GM23338 (cell line): Measurements from ENCODE around the gene INS. TPM values are rescaled to one million over a fixed set of nuclear protein-coding genes. Genes with fewer than 3 reads are reported as not detected.

Experiments used
- ATAC-seq: fragments of 200-7000 bp; cut with Tn5 transposase; 3 replicates; pipeline ENCODE4 v1.9.1; 2020
- DNase-seq: peaks from one replicate; pipeline ENCODE4 v3.0.0-alpha.2; 2015; ENCODE audit warnings: low spot score
- H2AFZ ChIP-seq: fragments of 200-600 bp; sonication (generic); 2 replicates; pipeline ENCODE4 v1.8.0; 2016; ENCODE audit warnings: antibody characterized with exemption, mild to moderate bottlenecking, moderate library complexity
- H3F3A ChIP-seq: fragments of 200-600 bp; sonication (generic); replicated peaks from 2 replicates; pipeline ENCODE4 v1.8.0; 2017; ENCODE audit warnings: antibody characterized with exemption, mixed run types, low read depth
- H3K27ac ChIP-seq: fragments of 200-600 bp; sonication (generic); 2 replicates; pipeline ENCODE4 v1.6.1; 2016; ENCODE audit warnings: low read depth
- H3K27me3 ChIP-seq: fragments of 200-600 bp; sonication (generic); 2 replicates; pipeline ENCODE4 v1.8.0; 2016; ENCODE audit warnings: mild to moderate bottlenecking, mixed run types, moderate library complexity; ENCODE audit not compliant: insufficient read depth
- H3K36me3 ChIP-seq: fragments of 200-600 bp; sonication (generic); 2 replicates; pipeline ENCODE4 v1.8.0; 2016; ENCODE audit warnings: mild to moderate bottlenecking; ENCODE audit not compliant: insufficient read depth
- H3K4me1 ChIP-seq: fragments of 200-600 bp; sonication (generic); 2 replicates; pipeline ENCODE4 v1.8.0; 2016; ENCODE audit warnings: mild to moderate bottlenecking, moderate library complexity; ENCODE audit not compliant: insufficient read depth
- H3K4me2 ChIP-seq: fragments of 200-600 bp; sonication (generic); 2 replicates; pipeline ENCODE4 v1.7.1; 2017; ENCODE audit warnings: mixed run types
- H3K4me3 ChIP-seq: fragments of 200-600 bp; sonication (generic); 2 replicates; pipeline ENCODE4 v1.6.1; 2016; ENCODE audit warnings: mixed run types
- H3K79me2 ChIP-seq: fragments of 200-600 bp; sonication (generic); replicated peaks from 2 replicates; pipeline ENCODE4 v1.8.0; 2017; ENCODE audit warnings: mild to moderate bottlenecking; ENCODE audit not compliant: insufficient read depth
- H3K9me2 ChIP-seq: fragments of 200-600 bp; sonication (generic); 2 replicates; pipeline ENCODE4 v1.8.0; 2017; ENCODE audit not compliant: insufficient read depth
- H4K20me1 ChIP-seq: fragments of 200-600 bp; sonication (generic); replicated peaks from 2 replicates; pipeline ENCODE4 v1.8.0; 2017; ENCODE audit warnings: mild to moderate bottlenecking; ENCODE audit not compliant: insufficient read depth
- H3K27ac Mint-ChIP-seq: 2 replicates; pipeline ENCODE4 v1.8.0; 2020; ENCODE audit warnings: inconsistent platforms, mild to moderate bottlenecking, moderate library complexity, mixed read lengths
- H3K27me3 Mint-ChIP-seq: 3 replicates; pipeline ENCODE4 v1.8.0; 2022; ENCODE audit warnings: low read depth, mild to moderate bottlenecking, moderate library complexity, mixed read lengths, inconsistent platforms; ENCODE audit not compliant: insufficient read depth, poor library complexity
- H3K36me3 Mint-ChIP-seq: 3 replicates; pipeline ENCODE4 v1.8.0; 2021; ENCODE audit warnings: low read depth, mild to moderate bottlenecking, inconsistent platforms, moderate library complexity, mixed read lengths
- H3K4me1 Mint-ChIP-seq: 3 replicates; pipeline ENCODE4 v1.8.0; 2020; ENCODE audit warnings: mild to moderate bottlenecking, inconsistent platforms, mixed read lengths
- H3K4me3 Mint-ChIP-seq: 3 replicates; pipeline ENCODE4 v1.8.0; 2021; ENCODE audit warnings: moderate library complexity, mild to moderate bottlenecking, inconsistent platforms, mixed read lengths
- H3K9me3 Mint-ChIP-seq: 3 replicates; pipeline ENCODE4 v1.8.0; 2020; ENCODE audit warnings: moderate library complexity, mild to moderate bottlenecking, inconsistent platforms, mixed read lengths
- CREB1 ChIP-seq: fragments of 250-450 bp; sonication (Bioruptor Pico); IDR thresholded peaks from 2 replicates; pipeline ENCODE4 v1.5.0; 2020; ENCODE audit warnings: low read depth, mild to moderate bottlenecking, moderate library complexity
- EZH2 ChIP-seq: fragments of 200-600 bp; sonication (generic); IDR thresholded peaks from one replicate; pipeline ENCODE4 v1.8.0; 2017; ENCODE audit warnings: antibody characterized with exemption, mild to moderate bottlenecking, low read depth; ENCODE audit not compliant: unreplicated experiment
- JUNB ChIP-seq: IDR thresholded peaks from one replicate; pipeline ENCODE4 v1.6.1; 2016; ENCODE audit warnings: antibody characterized with exemption; ENCODE audit not compliant: unreplicated experiment
- NANOG ChIP-seq: IDR thresholded peaks from 2 replicates; pipeline ENCODE4 v1.6.1; 2016; ENCODE audit warnings: antibody characterized with exemption, borderline replicate concordance
- STAT1 ChIP-seq: IDR thresholded peaks from one replicate; pipeline ENCODE4 v1.6.1; 2016; ENCODE audit warnings: antibody characterized with exemption; ENCODE audit not compliant: unreplicated experiment
- ZNF114 ChIP-seq: fragments of 250-450 bp; sonication (Bioruptor Pico); IDR thresholded peaks from 2 replicates; pipeline ENCODE4 v1.5.0; 2020; ENCODE audit warnings: mild to moderate bottlenecking, moderate library complexity
- ZNF331 ChIP-seq: fragments of 250-450 bp; sonication (Bioruptor Pico); IDR thresholded peaks from 2 replicates; pipeline ENCODE4 v1.5.0; 2020; ENCODE audit warnings: low read depth, mild to moderate bottlenecking, moderate library complexity
- polyA plus RNA-seq: library from polyadenylated mRNA; unstranded; fragments of >200 nt; fragmentation: Nextera tagmentation; extraction: Ambion mirVana; gene quantifications from 2 replicates; pipeline ENCODE4 v1.2.1, GENCODE V29; 2016
- total RNA-seq: library from RNA; depleted of rRNA; stranded (reverse); fragments of >200 nt; shearing (Covaris generic); gene quantifications from 2 replicates; pipeline ENCODE4 v1.2.3, GENCODE V29; 2014
- TF ChIP-seq, protein P1 (sequence below), 2 experiments: fragments of 200-600 bp in 1 of 2; sonication (generic) in 1 of 2; conservative IDR thresholded peaks; 2 replicates each; pipeline versions ENCODE4 v1.5.1 to v1.6.1; 2016 to 2017; ENCODE audit warnings: antibody characterized with exemption in 2 of 2, low read depth in 2 of 2, mild to moderate bottlenecking in 2 of 2, moderate library complexity in 1 of 2
- TF ChIP-seq, protein P2 (sequence below): IDR thresholded peaks from 2 replicates; pipeline ENCODE4 v1.6.1; 2016; ENCODE audit warnings: antibody characterized with exemption

INS gene
- total and polyA plus RNA-seq, 2 experiments from 2014 or later: not detected

DNA sequence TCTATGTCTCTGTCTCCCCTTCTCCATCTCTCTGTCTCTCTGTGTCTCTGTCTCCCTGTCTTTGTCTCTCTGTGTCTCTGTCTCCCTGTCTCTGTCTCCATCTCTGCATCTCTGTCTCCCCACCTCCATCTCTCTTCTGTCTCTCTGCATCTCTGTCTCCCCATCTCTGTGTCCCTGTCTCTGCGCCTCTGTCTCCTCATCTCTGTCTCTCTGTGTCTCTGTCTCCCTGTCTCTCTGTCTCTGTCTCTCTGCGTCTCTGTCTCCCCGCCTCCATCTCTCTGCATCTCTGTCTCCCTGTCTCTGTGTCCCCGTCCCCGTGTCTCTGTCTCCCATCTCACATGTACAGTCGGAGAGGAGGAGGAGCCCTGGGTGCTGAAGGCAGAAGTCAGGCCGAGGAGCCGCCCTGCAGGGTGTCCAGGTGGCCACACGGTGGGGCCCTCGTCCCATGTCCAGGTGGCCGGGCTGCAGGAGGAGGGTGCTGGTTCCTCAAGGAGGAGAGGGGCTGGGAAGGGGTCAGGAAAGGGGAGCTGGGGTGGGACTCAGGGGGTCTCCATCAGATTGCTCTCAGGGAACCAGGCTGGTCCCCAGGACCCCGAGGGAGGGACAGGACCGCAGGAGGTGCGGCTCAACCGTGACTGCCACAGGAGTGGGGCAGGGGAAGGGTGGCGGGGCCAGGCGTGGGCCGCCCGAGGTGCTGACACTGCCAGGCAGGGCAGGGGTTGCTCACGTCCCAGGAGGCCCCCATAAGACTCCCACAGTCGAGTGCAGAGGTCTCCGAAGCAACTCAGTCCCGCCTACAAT, 36.2 kb upstream of the INS start:
- Histone ChIP-seq H3K4me1 (no peaks in the 10 kb centered on the region), H3K4me2 (no peak overlapping the region), H3K27me3 (no peaks in the 10 kb centered on the region), H3K9me2 (no peaks in the 10 kb centered on the region), H3K27ac (no peak overlapping the region), H3K79me2 (no peaks in the 10 kb centered on the region), H4K20me1 (no peaks in the 10 kb centered on the region), H2AFZ (0 out of 2 replicates have a peak overlapping the region, but pooled peaks have one; percentile 32), H3K36me3 (no peaks in the 10 kb centered on the region), H3K4me3 (no peak overlapping the region), H3F3A (no peaks in the 10 kb centered on the region)
- Mint-ChIP-seq H3K4me1 (no peaks in the 10 kb centered on the region), H3K27me3 (peaks cover 13% of the 10 kb centered on the region), H3K4me3 (no peak overlapping the region), H3K36me3 (no peaks in the 10 kb centered on the region), H3K27ac (no peak overlapping the region), H3K9me3 (no peaks in the 10 kb centered on the region; the same call in 2 of the 3 replicates)
- peak; percentile 87 for ATAC-seq
- DNase-seq: peak; percentile 90
- TF ChIP-seq CREB1 (CRISPR knock-in tag) (no peak), STAT1 (no peak), ZNF114 (CRISPR knock-in tag) (no peak), JUNB (no peak), ZNF331 (CRISPR knock-in tag) (no peak), EZH2 (no peak), NANOG (no peak)
- TF ChIP-seq, protein P1, sequence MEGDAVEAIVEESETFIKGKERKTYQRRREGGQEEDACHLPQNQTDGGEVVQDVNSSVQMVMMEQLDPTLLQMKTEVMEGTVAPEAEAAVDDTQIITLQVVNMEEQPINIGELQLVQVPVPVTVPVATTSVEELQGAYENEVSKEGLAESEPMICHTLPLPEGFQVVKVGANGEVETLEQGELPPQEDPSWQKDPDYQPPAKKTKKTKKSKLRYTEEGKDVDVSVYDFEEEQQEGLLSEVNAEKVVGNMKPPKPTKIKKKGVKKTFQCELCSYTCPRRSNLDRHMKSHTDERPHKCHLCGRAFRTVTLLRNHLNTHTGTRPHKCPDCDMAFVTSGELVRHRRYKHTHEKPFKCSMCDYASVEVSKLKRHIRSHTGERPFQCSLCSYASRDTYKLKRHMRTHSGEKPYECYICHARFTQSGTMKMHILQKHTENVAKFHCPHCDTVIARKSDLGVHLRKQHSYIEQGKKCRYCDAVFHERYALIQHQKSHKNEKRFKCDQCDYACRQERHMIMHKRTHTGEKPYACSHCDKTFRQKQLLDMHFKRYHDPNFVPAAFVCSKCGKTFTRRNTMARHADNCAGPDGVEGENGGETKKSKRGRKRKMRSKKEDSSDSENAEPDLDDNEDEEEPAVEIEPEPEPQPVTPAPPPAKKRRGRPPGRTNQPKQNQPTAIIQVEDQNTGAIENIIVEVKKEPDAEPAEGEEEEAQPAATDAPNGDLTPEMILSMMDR (conservative IDR thresholded peaks at IDR 0.05; ENCODE audit: low read depth in 2 of 2): peak; percentile 83 to 96
- TF ChIP-seq, protein P2, sequence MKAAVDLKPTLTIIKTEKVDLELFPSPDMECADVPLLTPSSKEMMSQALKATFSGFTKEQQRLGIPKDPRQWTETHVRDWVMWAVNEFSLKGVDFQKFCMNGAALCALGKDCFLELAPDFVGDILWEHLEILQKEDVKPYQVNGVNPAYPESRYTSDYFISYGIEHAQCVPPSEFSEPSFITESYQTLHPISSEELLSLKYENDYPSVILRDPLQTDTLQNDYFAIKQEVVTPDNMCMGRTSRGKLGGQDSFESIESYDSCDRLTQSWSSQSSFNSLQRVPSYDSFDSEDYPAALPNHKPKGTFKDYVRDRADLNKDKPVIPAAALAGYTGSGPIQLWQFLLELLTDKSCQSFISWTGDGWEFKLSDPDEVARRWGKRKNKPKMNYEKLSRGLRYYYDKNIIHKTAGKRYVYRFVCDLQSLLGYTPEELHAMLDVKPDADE: no peak

GRCh38 chr11:2195756-2196088, 34.7 kb upstream of the INS start:
- no peak overlapping the region for H3K4me3 Mint-ChIP-seq
- H3K36me3 Mint-ChIP-seq: no peaks in the 10 kb centered on the region
- peaks cover 18% of the 10 kb centered on the region for H3K27me3 Mint-ChIP-seq
- ATAC-seq (no peak), DNase-seq (no peak)
- Histone ChIP-seq H4K20me1 (no peaks in the 10 kb centered on the region), H3F3A (no peaks in the 10 kb centered on the region), H3K27me3 (no peaks in the 10 kb centered on the region), H3K36me3 (no peaks in the 10 kb centered on the region), H3K9me2 (no peaks in the 10 kb centered on the region), H3K27ac (no peak overlapping the region), H3K4me3 (no peak overlapping the region), H3K4me2 (no peak overlapping the region), H3K79me2 (no peaks in the 10 kb centered on the region), H2AFZ (no peak overlapping the region), H3K4me1 (no peaks in the 10 kb centered on the region)
- peaks cover 2% of the 10 kb centered on the region; the same call in 1 of the 3 replicates for H3K4me1 Mint-ChIP-seq
- no peak for TF ChIP-seq STAT1
- TF ChIP-seq, protein P1 (conservative IDR thresholded peaks at IDR 0.05; ENCODE audit: low read depth in 2 of 2): no peak
- no peak overlapping the region for H3K27ac Mint-ChIP-seq
- H3K9me3 Mint-ChIP-seq: no peaks in the 10 kb centered on the region
